HCEC 1CT (cell line): ENCODE data around the gene C1QTNF5.
A peak's percentile ranks its signal among the peaks of the same experiment; 100 is the strongest.
"Not testable (repeated sequence)": the region's sequence is repeated elsewhere in the genome, so short reads cannot be mapped to it uniquely, and the experiment has no call there.

Experiments
- DNase-seq: peaks from one replicate; pipeline ENCODE4 v3.0.0-alpha.2; 2017

The C1QTNF5 gene, protein sequence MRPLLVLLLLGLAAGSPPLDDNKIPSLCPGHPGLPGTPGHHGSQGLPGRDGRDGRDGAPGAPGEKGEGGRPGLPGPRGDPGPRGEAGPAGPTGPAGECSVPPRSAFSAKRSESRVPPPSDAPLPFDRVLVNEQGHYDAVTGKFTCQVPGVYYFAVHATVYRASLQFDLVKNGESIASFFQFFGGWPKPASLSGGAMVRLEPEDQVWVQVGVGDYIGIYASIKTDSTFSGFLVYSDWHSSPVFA

DNA sequence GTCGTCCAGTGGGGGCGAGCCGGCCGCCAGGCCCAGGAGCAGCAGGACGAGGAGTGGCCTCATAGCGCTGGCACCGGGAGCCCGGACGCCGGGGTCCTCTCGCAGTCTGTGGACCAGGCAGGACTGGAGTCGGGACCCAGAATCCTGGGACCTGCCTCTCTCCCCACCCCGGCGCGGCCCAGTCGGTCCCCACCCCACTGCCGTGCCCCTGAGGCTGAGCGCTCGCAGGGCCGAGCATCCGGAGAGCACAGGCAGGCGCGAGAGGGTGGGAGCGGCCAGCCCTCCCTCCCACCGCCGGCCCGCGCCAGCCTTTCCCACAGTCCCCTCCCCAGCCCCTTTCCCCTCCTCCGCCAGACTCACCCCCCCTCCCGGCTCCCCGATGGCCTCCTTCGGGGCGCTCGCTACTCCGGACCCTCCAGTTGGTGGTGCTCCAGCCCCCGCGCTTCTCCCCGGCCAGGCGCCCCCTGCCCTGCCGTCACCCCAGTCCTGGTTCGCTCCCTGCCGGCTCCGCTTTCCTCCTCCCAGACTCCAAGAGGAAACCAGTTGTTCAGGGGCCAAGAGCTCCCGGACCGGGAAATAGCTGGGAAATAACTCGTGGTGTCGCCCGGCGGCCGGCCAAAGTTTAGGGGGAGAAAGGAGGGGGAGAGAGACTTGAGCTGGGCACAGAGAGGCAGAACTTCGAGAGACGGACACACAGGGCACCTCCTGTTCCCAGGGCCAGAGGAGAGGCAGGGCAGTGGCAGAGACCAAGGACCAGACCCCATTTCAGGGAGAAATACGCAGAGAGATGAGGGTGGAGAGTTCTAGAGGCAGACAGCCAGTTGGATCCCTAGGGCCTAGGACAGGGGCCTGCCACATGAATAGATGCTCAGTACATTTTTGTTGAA lies at the start of gene C1QTNF5:
TSS of gene C1QTNF5 (minus strand) at position 549 of the 887 bp plus-strand sequence. CDS start at position 63, 486 bp downstream.
- DNase-seq: peak; percentile 58

DNA sequence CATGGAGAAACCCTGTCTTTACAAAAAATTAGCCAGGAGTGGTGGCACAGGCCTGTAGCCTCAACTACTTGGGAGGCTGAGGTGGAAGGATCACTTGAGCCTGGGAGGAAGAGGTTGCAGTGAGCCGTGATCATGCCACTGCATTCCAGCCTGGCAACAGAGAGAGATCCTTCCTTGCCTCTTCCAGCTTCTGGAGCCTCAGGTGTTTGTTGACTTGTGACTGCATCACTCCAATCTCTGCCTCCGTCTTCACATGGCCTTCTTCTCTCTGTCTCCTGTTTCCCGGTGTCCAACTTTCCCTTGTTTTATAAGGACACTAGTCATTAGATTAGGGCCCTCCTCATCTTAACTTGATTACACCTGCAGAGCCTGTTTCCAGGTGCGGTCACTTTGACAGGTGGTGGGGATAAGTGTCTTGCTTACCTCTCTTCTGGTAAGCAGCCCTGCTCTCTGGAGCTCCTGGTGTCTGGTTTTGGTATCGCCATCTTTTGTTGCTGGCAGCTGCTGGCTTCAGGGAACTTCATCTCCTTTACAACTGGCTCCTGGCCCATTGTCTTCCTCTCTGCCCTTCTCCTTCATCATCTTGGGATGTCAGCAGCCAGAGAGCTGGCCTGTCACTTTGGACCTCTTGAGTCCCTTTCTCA lies 49.0 kb upstream of the C1QTNF5 start:
- no peak for DNase-seq

DNA sequence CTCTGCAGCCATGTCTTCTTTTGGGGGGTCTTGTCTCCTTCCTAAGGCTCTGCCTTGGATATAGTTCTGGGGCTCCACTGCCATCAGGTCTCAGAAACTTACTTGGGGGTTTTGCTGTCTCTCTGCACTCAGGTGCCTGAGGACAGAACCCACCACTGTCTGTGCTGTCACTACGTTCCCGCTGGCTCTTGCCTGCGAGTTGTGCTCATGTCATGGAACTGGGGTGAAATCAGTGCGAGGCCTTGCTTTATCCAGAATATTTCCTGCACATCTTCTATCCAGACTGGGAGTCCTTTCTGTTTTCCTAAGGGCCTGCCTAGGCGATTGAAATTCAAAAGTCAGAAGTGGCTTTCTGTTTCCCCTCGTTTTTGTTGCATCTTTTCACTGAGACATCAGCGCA lies 47.4 kb upstream of the C1QTNF5 start:
- DNase-seq: no peak

DNA sequence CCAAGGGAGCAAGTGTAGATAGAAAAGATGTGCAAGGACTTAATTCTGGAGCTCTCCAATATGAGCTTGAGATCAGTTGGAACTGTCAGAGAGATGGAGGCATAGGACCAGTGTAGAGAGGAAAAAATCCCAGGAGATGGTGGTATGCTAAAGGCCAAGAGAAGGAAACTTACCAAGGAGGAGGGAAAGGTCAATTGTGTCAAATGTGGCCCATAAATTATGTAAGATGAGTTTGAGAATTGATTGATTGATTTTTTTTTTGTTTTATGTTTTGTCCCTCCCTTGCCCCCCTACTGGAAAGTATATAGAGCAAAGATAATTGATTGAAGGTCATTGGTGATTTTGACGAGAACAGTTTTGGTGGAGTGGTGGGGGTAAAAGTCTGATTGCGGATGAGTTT lies 43.6 kb upstream of the C1QTNF5 start:
- DNase-seq: no peak

DNA sequence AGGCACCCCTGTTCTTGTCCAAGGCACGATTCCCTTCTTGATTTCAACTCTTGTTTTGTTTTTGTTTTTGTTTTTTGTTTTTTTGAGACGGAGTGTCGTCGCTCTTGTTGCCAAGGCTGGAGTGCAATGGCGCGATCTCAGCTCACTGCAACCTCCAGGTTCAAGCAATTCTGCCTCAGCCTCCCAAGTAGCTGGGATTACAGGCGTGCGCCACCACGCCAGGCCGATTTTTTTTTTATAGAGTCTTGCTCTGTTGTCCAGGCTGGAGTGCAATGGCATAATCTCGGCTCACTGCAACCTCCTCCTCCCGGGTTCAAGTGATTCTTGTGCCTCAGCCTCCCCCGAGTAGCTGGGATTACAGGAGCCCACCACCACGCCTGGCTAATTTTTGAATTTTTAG lies 41.8 kb upstream of the C1QTNF5 start:
- not testable (repeated sequence) for DNase-seq

DNA sequence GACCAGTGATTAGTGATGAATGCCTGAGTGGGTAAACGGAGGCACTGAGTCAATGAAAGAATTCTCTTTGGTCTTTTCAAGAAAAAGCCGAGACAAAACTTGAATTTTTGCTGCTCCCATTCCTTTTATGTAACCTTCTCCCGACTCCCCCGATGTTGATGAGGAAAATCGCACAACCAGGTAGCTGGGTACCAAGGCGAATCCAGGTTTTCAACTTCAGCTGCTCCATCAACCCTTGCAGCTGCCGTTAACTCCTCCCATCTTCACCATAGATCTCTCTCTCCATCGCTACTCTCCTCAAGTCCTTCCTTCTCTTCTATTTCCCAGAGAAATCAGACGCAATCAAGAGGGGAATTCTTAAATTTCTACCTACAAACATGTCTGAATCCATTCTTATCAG lies 41.4 kb upstream of the C1QTNF5 start:
- DNase-seq: no peak

DNA sequence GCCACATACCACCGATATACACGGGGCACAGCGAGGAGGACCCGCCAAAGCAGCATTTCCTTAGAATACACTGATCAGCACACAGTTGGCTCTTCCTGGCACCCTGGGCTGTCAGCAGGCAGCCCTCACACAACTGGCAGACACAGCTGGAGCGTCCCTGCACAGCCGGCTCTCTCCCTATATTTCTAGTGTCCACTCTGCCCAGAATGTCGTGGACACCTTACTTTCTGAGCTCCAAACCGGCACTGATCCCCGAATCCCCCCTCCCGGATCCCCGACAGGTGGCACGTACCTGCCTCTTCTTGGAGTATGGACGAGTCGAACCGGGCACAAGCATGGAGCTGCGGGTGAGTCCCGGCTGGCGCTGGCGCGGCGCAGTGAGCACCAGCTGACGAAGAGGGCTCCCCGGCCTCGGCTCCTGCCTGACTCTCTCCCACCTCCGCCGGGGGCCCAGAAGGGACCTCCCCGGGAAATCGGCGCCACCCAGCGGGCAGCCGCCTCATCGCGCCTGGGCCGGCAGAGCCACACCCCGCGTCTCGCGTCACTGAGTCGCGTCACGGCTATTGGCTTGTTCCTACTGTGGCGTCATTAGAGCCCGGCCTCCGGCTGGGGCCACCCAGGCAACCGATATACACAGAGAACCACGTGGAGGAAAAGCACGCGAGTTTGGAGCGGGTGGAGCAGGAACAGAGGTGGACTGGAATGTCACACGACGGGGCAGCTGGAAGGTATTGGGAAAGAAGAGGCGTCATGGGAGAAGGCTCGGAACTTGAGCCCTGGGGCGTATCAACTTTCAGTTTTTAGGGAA lies 40.7 kb upstream of the C1QTNF5 start, which contains the start of gene USP2:
TSS of gene USP2 (minus strand) at position 510 of the 808 bp plus-strand sequence. CDS start 8,210 bp downstream, outside the sequence.
- peak; percentile 94 for DNase-seq

DNA sequence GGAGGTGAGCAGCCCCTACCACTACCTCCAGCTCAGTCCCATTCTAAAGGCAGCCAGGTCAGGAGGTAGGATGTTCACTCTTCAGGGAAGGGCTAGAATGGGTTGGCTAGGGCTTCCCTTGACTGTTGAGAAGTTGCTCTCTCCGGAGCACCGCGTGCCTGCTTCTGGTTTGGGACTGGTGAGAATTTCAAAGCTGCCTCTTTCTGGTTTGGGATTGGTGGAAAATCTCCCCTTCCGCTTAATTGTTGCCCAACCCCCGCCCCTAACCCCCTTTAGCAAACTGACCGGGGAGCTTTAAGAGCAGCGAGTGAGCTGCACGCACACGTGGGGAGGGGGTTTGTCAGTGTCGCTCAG lies 40.1 kb upstream of the C1QTNF5 start:
- DNase-seq: no peak

DNA sequence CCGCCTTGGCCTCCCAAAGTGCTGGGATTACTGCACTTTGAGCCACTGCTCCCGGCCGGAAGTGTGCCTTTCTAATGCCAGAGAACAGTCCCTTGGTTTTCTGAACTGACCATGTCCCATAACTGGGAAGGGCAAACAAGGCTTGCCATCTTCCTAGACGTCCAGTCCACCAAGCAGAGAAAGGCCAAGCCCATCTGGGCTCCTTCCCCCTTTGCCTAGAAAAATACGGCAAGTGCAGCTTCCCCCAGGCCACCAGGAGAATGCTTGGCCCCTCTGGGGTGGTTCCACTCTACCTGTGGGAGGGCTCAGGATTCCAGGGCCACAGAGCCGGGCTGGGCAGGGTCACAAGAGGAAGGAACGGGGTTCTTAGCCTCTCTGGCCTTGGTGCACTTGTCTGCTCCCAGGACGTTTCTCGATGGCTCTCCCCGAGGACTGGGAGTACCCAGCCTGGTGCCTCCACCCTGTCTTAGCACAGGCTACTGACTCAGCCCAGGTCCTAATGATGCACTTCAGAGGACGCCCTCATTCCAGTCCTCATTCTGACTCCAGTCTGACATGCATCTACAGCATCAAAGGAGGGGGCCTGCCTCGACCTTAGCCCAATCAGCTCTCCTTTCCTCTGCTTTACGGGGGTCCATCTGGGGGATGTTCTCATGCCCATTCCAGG lies 39.6 kb upstream of the C1QTNF5 start:
- no peak for DNase-seq

DNA sequence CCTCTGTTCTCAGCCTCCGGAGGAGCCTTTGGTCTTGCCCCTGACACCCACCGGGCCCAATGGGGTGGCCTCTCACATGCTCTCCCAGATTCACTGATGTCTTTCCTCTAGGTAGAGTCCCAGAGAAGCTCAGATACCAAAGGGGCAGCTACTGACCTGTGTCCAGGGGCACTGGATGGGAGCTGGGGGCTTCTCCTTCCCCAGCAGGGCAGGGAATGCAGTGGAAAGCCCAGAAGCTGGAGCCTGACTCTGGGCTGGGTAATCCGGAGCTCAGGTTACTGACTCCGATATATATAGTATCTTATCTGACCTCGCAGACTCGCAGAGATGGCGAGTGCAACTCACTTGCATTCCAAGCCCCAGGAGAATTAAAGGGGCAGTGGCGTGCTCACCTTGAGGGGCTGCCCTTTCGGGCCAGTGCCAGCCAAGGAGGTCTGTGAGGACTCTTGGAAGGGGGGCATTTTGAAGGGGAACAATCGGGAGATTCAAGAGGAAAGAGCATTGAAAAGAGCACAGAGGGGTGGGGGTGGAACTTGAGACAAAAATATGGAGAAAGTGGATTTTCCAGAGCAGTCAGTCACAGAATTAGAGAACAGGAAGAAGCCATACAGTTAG lies 38.3 kb upstream of the C1QTNF5 start:
- no peak for DNase-seq

DNA sequence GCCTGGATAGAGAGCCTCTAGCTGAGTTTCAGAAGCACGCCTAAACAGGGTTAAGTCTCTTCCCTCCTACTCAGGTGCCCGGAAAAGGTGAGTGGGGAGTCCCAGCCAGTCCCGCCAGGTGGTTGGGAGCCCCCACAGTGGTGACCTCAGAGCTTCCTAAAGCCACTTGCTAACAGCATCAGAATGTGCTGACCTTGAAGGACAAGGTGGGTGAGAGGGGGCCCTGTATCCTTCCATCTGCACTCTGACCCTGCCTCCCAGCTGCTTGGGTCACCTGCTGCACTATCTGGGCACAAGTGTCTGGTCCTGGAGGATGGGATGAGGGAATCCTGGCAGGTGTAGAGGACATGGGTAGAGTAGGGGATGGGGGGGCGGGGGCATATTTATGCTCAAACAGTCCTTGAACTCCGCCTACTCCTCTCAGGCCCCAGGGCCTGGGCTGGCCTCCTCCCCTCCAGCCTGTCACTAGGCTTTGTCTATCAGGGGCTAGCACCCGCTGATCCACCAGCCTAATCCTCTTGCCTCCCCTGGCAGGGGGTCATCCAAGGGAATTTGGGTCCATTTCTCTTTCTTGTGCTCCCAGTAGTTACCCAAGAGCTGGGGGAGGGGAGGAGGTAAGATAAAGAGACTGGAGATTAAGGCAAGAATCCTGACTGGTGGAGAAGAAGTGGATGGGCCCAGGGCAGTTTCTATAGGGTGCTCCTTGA lies 37.4 kb upstream of the C1QTNF5 start:
- no peak for DNase-seq

DNA sequence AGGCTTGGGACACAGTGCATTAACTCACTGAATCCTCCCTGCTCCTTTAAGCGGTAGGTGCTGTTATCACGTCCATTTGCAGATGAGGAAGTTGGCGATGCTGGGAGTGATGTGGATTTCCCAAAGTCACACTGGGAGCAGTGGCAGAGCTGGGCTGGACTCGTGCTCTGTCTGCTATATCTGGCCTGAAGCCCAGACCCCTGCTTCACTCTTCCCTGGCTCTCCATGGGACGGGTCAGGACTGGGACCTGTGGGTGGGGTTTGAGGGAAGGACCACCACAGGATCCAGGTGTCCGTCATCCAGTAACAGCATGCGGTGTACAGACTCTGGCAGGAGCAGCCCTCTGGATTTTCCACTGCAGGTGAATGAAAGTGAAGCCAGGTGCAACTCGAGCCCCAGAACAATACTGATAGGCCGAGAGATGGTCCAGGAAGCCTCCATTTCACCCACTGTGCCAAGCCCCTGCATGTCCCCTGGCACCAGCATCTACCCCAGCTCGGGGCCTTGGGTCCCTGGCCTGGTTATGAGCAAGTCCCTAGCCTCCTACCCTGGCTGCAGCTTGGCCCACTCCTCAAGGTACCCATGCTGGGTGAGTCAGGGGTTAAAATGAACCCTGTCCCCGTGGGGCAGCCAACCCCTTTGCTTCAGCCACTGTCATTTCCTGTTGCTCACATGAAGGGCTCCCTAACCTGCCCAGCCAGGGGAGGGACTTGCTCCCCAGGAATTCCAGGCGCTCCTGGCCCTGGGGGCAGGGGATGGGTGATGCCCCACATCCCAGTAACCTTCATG lies 36.6 kb upstream of the C1QTNF5 start:
- DNase-seq: no peak

DNA sequence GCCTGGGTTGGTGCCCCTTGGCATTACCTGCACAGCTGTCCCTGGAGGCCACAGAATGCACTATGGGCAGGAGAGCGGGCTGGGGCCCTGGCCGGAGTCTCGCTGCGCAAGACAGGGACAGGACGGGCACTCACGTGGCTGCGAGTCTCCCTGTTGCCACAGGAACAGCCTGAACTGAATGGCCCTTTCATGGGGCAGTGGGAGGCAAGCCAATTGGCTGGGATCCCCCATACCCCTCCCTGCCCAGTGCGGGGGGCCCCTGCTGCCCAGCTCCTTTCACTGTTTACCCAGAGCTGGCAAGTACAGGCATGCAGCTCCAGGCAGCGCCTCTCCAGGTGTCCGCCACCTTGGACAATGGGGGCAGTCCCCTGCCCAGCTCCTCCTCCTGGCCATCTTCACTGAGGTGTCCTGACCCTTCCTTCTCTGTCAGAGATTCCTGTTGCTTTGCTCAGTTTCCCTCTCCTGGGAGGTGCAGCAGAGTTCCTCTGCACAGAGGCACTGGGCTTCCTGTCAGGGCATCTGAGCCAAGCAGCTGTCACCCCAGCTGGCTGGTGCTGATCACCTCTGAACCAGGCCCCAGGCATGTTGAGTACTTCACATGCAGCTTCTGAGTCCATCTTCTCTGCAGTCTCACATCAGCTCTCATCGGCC lies 35.6 kb upstream of the C1QTNF5 start:
- DNase-seq: peak; percentile 31

DNA sequence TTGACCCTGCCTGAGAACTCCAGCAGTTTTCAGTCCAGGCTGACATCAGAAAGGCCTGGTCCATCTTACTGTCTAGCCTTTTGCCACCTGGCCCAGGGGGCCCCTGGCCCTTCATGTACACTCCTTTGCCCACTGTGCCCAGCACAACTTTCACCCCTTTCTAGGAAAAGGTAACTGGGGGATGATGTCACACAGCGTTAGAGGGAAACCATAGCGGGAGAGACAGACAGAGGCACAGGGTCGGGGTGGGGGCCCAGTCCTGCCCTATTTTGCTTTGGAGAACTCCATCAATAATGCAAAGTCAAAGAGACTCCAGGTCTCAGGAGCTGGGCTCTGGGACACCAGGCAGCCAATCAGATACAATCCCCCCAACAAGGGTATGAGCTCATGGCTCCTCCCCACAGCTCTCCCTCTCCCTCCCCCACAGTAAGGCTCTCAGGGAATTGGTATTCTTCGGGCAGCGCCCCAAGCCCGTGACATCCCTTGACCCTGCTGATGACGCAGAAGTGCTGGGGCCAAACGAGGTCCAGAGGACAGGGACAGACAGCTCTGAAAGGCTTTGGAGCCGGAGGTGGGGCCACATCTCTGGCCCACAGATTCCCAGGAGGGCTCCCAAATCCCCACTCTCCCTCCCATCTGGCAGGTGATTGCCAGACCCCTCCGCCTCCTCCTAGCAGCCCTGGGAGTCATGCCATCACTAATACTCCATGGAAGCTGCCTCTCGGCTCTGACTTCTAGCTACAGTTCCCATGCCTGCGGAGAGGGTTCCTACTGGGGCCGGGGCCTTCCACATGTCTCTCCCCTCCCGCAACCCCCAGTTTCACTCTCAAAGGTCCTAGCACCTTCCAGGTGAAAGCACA lies 34.9 kb upstream of the C1QTNF5 start:
- DNase-seq: peak; percentile 88

DNA sequence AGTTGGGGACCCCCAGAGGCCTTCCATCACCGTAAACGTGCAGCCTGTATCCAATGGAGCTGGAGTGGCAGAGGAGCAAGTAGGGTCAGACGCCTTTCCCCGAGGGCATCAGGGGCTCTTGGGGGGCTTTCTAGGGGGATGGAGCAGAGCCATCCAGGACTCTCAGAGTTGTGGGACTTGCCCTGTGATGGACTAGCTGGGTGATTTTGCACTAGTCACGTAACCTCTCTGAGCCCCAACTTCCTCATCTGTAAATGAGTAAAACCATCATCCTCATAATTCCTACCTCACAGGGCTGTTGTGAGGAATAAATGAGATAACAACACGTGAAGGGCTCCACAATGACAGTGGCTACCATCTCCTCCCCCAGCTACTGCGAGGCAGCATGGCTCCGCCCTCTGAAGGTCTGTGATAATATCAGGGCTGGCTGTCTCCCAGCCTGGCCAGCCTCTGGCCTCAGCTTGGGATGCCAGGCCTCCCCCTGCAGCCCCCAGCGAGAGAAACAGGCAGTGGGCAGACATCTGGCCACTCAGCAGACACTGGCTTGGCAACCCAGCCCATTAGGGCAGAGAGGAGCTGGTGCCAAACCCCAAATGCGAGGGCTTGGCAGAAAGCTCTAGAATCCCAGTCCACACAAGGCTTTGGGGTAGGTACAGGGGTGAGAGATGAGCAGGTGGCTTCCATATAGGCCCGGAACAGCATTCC lies 34.1 kb upstream of the C1QTNF5 start:
- no peak for DNase-seq

DNA sequence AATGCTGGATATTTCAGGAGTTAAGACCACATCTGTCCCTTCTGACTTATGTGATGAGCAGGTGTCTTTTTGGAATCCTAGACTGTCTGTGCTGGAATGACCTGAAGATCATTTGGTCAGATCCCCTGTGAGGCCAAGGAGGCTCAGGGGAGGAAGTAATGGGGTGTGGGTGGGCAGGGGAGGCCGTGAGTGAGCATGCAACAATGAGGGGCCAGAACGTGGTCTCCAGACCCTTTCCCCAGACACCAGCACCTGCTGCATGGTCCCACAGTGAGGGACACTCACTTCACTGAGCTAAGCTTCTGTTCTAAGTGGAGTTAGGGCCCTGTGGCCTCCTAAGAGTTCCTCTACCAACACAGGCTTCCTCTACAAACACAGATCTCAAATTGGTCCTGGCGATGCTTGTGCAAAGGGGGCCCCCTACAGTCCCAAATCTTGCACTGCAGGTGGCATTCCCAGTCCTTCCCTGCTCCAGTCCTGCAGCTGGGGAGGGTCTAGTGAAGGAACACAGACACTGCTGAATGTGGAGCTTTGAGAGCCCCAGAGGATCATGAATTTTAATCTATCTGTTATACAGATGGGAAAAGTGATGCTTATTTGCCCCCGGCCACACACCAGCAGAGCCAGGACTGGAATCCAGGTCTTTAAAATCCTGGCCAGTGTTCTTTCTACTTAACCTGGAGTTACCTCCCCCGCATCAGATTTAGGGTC lies 33.4 kb upstream of the C1QTNF5 start:
- peak; percentile 72 for DNase-seq
